PFSK-1 (cell line): Measurements from ENCODE around the gene FAM162B.

Source experiments
- FOXP2 ChIP-seq: optimal IDR thresholded peaks from 2 replicates; pipeline ENCODE3; 2011; ENCODE audit warnings: borderline replicate concordance, control low read depth, inconsistent platforms; ENCODE audit not compliant: insufficient read depth; ENCODE audit errors: extremely low read length, extremely low read depth
- POLR2AphosphoS5 ChIP-seq: IDR thresholded peaks from 2 replicates; pipeline ENCODE4 v1.6.1; 2012; ENCODE audit warnings: low read depth, mild to moderate bottlenecking, control low read depth, low read length, moderate library complexity
- REST ChIP-seq, 2 experiments: IDR thresholded peaks; 2 replicates each; pipeline versions ENCODE4 v1.6.1 to v1.8.0; 2011 to 2012; ENCODE audit warnings: low read depth in 2 of 2, low read length in 2 of 2, control low read depth in 1 of 2, inconsistent platforms in 1 of 2, mild to moderate bottlenecking in 1 of 2, moderate library complexity in 1 of 2; ENCODE audit not compliant: insufficient read depth in 1 of 2
- SIN3A ChIP-seq: IDR thresholded peaks from 2 replicates; pipeline ENCODE4 v1.6.1; 2012; ENCODE audit warnings: mild to moderate bottlenecking, low read length, moderate library complexity, borderline replicate concordance; ENCODE audit not compliant: insufficient read depth
- TAF1 ChIP-seq: IDR thresholded peaks from 2 replicates; pipeline ENCODE4 v1.6.1; 2012; ENCODE audit warnings: low read length, control low read depth, borderline replicate concordance; ENCODE audit not compliant: insufficient read depth

The FAM162B gene

GRCh38 chr6:116730513-116730912, 35.0 kb downstream of the FAM162B start:
- TF ChIP-seq FOXP2 = no peak
- TF ChIP-seq POLR2AphosphoS5 = no peak
- no peak for TF ChIP-seq SIN3A
- TF ChIP-seq TAF1 = no peak
- TF ChIP-seq REST (IDR thresholded peaks at IDR 0.05; ENCODE audit: insufficient read depth in 1 of 2, low read depth in 2 of 2, low read length in 2 of 2) = no peak

- no peak for TF ChIP-seq POLR2AphosphoS5
- TF ChIP-seq REST (IDR thresholded peaks at IDR 0.05; ENCODE audit: insufficient read depth in 1 of 2, low read depth in 2 of 2, low read length in 2 of 2) = no peak
- TF ChIP-seq TAF1 = no peak
- TF ChIP-seq FOXP2 = no peak
- TF ChIP-seq SIN3A = no peak
Observed at GRCh38 chr6:116726947-116727346, 38.6 kb downstream of the FAM162B start.

- TF ChIP-seq TAF1 (no peak), SIN3A (no peak), REST (IDR thresholded peaks at IDR 0.05; ENCODE audit: insufficient read depth in 1 of 2, low read depth in 2 of 2, low read length in 2 of 2) (no peak), FOXP2 (no peak), POLR2AphosphoS5 (no peak)
Observed at GRCh38 chr6:116714761-116715160, 50.8 kb downstream of the FAM162B start.

- TF ChIP-seq FOXP2 = no peak
- no peak for TF ChIP-seq TAF1
Observed at GRCh38 chr6:116714296-116714695, 51.2 kb downstream of the FAM162B start.

- TF ChIP-seq SIN3A (no peak), TAF1 (no peak), REST (IDR thresholded peaks at IDR 0.05; ENCODE audit: insufficient read depth in 1 of 2, low read depth in 2 of 2, low read length in 2 of 2) (no peak), FOXP2 (no peak), POLR2AphosphoS5 (no peak)
Observed at GRCh38 chr6:116705917-116706316, 59.6 kb downstream of the FAM162B start.
